PC-9 (cell line): ENCODE measurements around the gene ST8SIA3.

Source experiments
- CTCF ChIP-seq: fragments of 200-600 bp; sonication (generic); conservative IDR thresholded peaks from 2 replicates; pipeline ENCODE4 v1.6.1; 2017; ENCODE audit warnings: mixed run types, antibody characterized with exemption, mild to moderate bottlenecking, moderate library complexity
- EZH2 ChIP-seq: fragments of 200-600 bp; sonication (generic); IDR thresholded peaks from 2 replicates; pipeline ENCODE4 v1.8.0; 2017; ENCODE audit warnings: antibody characterized with exemption, low read depth

GRCh38 chr18:57364460-57364859 is 12.1 kb downstream of the ST8SIA3 start:
- no peak for TF ChIP-seq CTCF
- TF ChIP-seq EZH2 = no peak
